Brain microvascular endothelial cell (primary cell): ENCODE results near the gene ADH1B.

ENCODE experiments used
- DNase-seq: peaks from one replicate; pipeline ENCODE4 v3.0.0-alpha.2; 2020
- H3K27ac ChIP-seq: fragments of 250-450 bp; sonication (Bioruptor Pico); 2 replicates; pipeline ENCODE4 v1.5.1; 2020; ENCODE audit warnings: mild to moderate bottlenecking, moderate library complexity
- H3K27me3 ChIP-seq: fragments of 250-450 bp; sonication (Bioruptor Pico); replicated peaks from 2 replicates; pipeline ENCODE4 v1.5.1; 2020; ENCODE audit warnings: mild to moderate bottlenecking
- H3K36me3 ChIP-seq: fragments of 250-450 bp; sonication (Bioruptor Pico); replicated peaks from 2 replicates; pipeline ENCODE4 v1.5.1; 2020; ENCODE audit warnings: mild to moderate bottlenecking
- H3K4me3 ChIP-seq: 2 replicates; pipeline ENCODE4 v1.5.1; 2011; ENCODE audit warnings: low read depth, mild to moderate bottlenecking, control low read depth, low read length, moderate library complexity
- CTCF ChIP-seq: IDR thresholded peaks from 2 replicates; pipeline ENCODE4 v1.5.1; 2011; ENCODE audit warnings: low read depth, mild to moderate bottlenecking, moderate library complexity, low read length, control low read depth, inconsistent platforms; ENCODE audit errors: missing control alignments
- in situ Hi-C: cut with HindIII; loops from 2 replicates; pipeline ENCODE4 v1.10.0; 2017; ENCODE audit warnings: low sequenced_read_pairs, low pct_ligation_motif_present

The ADH1B gene

GRCh38 chr4:99281261-99281660, 39.9 kb downstream of the ADH1B start:
- no peak for DNase-seq
- H3K27ac ChIP-seq, result no peak overlapping the region
- H3K36me3 ChIP-seq, result no peaks in the 10 kb centered on the region
- in situ Hi-C loops, result no loop called here
- no peaks in the 10 kb centered on the region for H3K27me3 ChIP-seq
- H3K4me3 ChIP-seq, result no peak overlapping the region
- no peak for TF ChIP-seq CTCF

- H3K27me3 ChIP-seq, result no peaks in the 10 kb centered on the region
- no peaks in the 10 kb centered on the region for H3K36me3 ChIP-seq
- TF ChIP-seq CTCF, result no peak
- in situ Hi-C loops, result no loop called here
- H3K27ac ChIP-seq, result no peak overlapping the region
- H3K4me3 ChIP-seq, result no peak overlapping the region
- no peak for DNase-seq
Measured at GRCh38 chr4:99276417-99276816, 44.8 kb downstream of the ADH1B start.

- no peak for DNase-seq
- Histone ChIP-seq H3K4me3 (no peak overlapping the region), H3K36me3 (no peaks in the 10 kb centered on the region), H3K27me3 (no peaks in the 10 kb centered on the region), H3K27ac (no peak overlapping the region)
- TF ChIP-seq CTCF, result no peak
- in situ Hi-C loops, result no loop called here
Measured at GRCh38 chr4:99275885-99276284, 45.3 kb downstream of the ADH1B start.

- in situ Hi-C loops, result no loop called here
- DNase-seq, result no peak
- Histone ChIP-seq H3K36me3 (no peaks in the 10 kb centered on the region), H3K27ac (no peak overlapping the region), H3K27me3 (no peaks in the 10 kb centered on the region), H3K4me3 (no peak overlapping the region)
- TF ChIP-seq CTCF, result no peak
Measured at GRCh38 chr4:99275050-99275449, 46.2 kb downstream of the ADH1B start.

- Histone ChIP-seq H3K4me3 (no peak overlapping the region), H3K36me3 (no peaks in the 10 kb centered on the region), H3K27me3 (no peaks in the 10 kb centered on the region), H3K27ac (no peak overlapping the region)
- TF ChIP-seq CTCF, result no peak
- DNase-seq, result no peak
- in situ Hi-C loops, result no loop called here
Measured at GRCh38 chr4:99273704-99274103, 47.5 kb downstream of the ADH1B start.

- TF ChIP-seq CTCF, result no peak
- no peak overlapping the region for H3K4me3 ChIP-seq
- H3K36me3 ChIP-seq, result no peaks in the 10 kb centered on the region
- H3K27me3 ChIP-seq, result no peaks in the 10 kb centered on the region
- in situ Hi-C loops, result no loop called here
- no peak for DNase-seq
- no peak overlapping the region for H3K27ac ChIP-seq
Measured at GRCh38 chr4:99264927-99265326, 56.3 kb downstream of the ADH1B start.
